Ishikawa (cell line): ENCODE measurements around the gene PRDM4.
A peak's percentile ranks its signal among the peaks of the same experiment; 100 is the strongest.

ENCODE experiments used
- CEBPB ChIP-seq: IDR thresholded peaks from 2 replicates; pipeline ENCODE4 v1.6.1; 2012
- CREB1 ChIP-seq: IDR thresholded peaks from 2 replicates; pipeline ENCODE4 v1.6.1; 2012; ENCODE audit warnings: low read depth
- EGR1 ChIP-seq: IDR thresholded peaks from 2 replicates; pipeline ENCODE4 v1.6.1; 2012
- EP300 ChIP-seq: IDR thresholded peaks from 2 replicates; pipeline ENCODE4 v1.6.1; 2012; ENCODE audit warnings: borderline replicate concordance
- FOXM1 ChIP-seq: IDR thresholded peaks from 2 replicates; pipeline ENCODE4 v1.6.1; 2012; ENCODE audit warnings: low read depth, borderline replicate concordance
- NFIC ChIP-seq: IDR thresholded peaks from 2 replicates; pipeline ENCODE4 v1.6.1; 2012
- RAD21 ChIP-seq: IDR thresholded peaks from 2 replicates; pipeline ENCODE4 v1.6.1; 2012; ENCODE audit warnings: low read depth
- TAF1 ChIP-seq: IDR thresholded peaks from 2 replicates; pipeline ENCODE4 v1.6.1; 2012; ENCODE audit warnings: low read depth, mild to moderate bottlenecking
- TCF12 ChIP-seq: IDR thresholded peaks from 2 replicates; pipeline ENCODE4 v1.6.1; 2012; ENCODE audit warnings: low read depth
- TEAD4 ChIP-seq: IDR thresholded peaks from 2 replicates; pipeline ENCODE4 v1.6.1; 2012
- YY1 ChIP-seq: IDR thresholded peaks from 2 replicates; pipeline ENCODE4 v1.6.1; 2012; ENCODE audit warnings: low read depth
- ZBTB7A ChIP-seq: IDR thresholded peaks from 2 replicates; pipeline ENCODE4 v1.6.1; 2012; ENCODE audit warnings: low read depth
- TF ChIP-seq, protein P1 (sequence below): IDR thresholded peaks from 2 replicates; pipeline ENCODE4 v1.6.1; 2012
- TF ChIP-seq, protein P2 (sequence below): IDR thresholded peaks from 2 replicates; pipeline ENCODE4 v1.6.1; 2012
- TF ChIP-seq, protein P3 (sequence below): IDR thresholded peaks from 2 replicates; pipeline ENCODE4 v1.6.1; 2012; ENCODE audit warnings: low read depth, mild to moderate bottlenecking

PRDM4 gene

DNA sequence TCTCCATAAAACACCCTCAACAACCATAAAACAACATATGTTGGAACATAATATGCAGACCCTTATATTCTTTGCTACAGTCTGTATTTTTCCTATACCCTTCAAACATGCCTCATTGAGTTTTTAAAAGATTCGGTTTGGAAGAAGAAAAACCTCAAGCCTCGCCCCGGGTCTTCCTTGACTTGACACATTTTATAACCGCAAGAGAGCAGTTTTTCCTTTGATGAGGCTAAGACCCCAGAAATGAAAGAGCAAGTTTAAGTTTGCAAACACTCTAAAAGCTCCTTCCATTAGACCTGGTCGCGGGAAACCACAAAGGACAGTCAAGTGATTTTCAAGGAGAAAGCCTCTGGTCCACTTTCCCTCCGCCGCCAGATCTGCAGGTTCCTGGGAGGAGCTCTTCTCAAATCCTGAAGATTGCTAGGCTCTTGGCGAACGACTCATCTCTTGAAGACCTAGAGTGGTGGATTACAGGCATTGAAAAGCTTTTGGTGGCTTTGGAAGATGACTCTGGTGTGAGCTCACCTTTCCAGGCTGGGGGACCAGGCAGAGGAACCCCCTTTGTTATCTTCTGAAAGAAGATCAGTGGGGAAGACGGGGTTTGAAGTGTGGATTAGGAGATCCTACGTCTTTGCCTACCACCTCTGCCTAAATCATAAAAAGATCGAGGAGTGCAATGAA, 13.6 kb upstream of the PRDM4 start, which contains the start of gene ASCL4:
Gene ASCL4 (plus strand): TSS at position 356 of the 681 bp plus-strand sequence. CDS start 515 bp downstream, outside the sequence.
- TF ChIP-seq ZBTB7A: no peak
- TF ChIP-seq RAD21: no peak
- TF ChIP-seq TCF12: no peak
- TF ChIP-seq CREB1: no peak
- no peak for TF ChIP-seq FOXM1
- no peak for TF ChIP-seq EP300
- no peak for TF ChIP-seq TAF1
- TF ChIP-seq EGR1: no peak
- TF ChIP-seq YY1: no peak
- TF ChIP-seq TEAD4: no peak
- TF ChIP-seq, protein P1, sequence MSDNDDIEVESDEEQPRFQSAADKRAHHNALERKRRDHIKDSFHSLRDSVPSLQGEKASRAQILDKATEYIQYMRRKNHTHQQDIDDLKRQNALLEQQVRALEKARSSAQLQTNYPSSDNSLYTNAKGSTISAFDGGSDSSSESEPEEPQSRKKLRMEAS: no peak
- TF ChIP-seq, protein P2, sequence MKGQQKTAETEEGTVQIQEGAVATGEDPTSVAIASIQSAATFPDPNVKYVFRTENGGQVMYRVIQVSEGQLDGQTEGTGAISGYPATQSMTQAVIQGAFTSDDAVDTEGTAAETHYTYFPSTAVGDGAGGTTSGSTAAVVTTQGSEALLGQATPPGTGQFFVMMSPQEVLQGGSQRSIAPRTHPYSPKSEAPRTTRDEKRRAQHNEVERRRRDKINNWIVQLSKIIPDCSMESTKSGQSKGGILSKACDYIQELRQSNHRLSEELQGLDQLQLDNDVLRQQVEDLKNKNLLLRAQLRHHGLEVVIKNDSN: no peak
- TF ChIP-seq, protein P3, sequence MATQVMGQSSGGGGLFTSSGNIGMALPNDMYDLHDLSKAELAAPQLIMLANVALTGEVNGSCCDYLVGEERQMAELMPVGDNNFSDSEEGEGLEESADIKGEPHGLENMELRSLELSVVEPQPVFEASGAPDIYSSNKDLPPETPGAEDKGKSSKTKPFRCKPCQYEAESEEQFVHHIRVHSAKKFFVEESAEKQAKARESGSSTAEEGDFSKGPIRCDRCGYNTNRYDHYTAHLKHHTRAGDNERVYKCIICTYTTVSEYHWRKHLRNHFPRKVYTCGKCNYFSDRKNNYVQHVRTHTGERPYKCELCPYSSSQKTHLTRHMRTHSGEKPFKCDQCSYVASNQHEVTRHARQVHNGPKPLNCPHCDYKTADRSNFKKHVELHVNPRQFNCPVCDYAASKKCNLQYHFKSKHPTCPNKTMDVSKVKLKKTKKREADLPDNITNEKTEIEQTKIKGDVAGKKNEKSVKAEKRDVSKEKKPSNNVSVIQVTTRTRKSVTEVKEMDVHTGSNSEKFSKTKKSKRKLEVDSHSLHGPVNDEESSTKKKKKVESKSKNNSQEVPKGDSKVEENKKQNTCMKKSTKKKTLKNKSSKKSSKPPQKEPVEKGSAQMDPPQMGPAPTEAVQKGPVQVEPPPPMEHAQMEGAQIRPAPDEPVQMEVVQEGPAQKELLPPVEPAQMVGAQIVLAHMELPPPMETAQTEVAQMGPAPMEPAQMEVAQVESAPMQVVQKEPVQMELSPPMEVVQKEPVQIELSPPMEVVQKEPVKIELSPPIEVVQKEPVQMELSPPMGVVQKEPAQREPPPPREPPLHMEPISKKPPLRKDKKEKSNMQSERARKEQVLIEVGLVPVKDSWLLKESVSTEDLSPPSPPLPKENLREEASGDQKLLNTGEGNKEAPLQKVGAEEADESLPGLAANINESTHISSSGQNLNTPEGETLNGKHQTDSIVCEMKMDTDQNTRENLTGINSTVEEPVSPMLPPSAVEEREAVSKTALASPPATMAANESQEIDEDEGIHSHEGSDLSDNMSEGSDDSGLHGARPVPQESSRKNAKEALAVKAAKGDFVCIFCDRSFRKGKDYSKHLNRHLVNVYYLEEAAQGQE: no peak

DNA sequence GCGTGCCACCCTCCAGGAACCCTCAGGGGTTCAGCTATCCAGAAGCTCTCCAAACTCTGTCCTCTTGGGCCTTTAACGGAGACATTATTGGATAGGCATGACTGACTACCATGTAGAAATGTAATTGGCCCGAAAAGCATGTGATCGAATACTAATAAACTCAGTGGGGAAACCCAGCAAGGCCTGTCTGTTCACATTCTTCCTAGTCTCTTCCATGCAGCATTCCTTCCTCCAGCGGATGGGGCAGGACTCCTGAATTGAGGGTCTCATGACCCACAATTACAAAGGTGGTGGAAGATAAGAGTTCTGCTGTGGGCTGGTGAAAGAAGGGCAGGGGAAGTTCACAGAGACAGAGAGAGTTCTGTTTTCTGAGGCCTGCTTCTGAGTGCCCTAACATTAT, 6.5 kb upstream of the PRDM4 start:
- TF ChIP-seq FOXM1 (no peak), TEAD4 (peak; percentile 43; the same call in 1 of the 2 replicates), YY1 (no peak)

DNA sequence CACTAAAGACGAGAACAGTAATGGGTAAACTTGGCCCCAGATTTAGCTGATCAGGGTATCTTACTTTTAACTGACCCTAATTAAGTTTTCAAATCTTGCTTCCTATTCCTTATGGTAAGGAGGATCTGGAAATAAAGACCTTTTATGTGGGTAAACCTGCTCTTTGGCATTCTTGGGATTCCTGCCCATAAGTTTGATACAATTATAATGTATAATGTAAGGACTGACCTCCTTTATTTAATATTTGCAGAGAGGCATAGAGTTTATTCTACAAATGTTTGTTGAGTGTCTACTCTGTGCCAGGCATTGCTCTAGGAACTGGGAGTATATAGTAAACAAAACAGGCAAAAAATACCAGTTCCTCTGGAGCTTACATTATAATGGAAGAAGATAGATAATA, 4.4 kb upstream of the PRDM4 start:
- TF ChIP-seq CREB1: no peak
- TF ChIP-seq EGR1: no peak
- TF ChIP-seq TCF12: no peak
- TF ChIP-seq RAD21: no peak
- TF ChIP-seq, protein P3: no peak
- no peak for TF ChIP-seq FOXM1
- no peak for TF ChIP-seq TEAD4
- TF ChIP-seq CEBPB: no peak
- TF ChIP-seq, protein P1: no peak
- no peak for TF ChIP-seq TAF1
- no peak for TF ChIP-seq NFIC
- no peak for TF ChIP-seq ZBTB7A
- TF ChIP-seq EP300: no peak

DNA sequence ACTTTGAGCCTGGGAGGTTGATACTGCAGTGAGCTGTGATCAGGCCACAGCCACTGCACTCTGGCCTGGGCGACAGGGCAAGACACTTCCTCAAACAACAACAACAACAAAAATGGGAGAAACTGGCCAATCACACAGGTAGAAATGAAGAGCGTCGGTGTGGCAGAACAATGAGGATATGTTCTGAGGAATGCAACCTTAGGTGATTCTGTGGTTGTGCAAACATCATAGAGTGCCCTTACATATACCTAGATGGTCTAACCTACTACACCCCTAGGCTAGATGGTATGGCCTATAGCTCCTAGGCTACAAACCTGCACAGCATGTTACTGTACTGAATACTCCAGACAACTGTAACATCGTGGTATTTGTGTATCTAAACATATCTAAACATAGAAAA, 3.7 kb upstream of the PRDM4 start:
- no peak for TF ChIP-seq ZBTB7A
- TF ChIP-seq, protein P1: no peak
- no peak for TF ChIP-seq NFIC
- TF ChIP-seq, protein P3: no peak
- TF ChIP-seq CREB1: no peak
- TF ChIP-seq FOXM1: no peak
- TF ChIP-seq EP300: no peak
- no peak for TF ChIP-seq TAF1
- TF ChIP-seq EGR1: no peak

DNA sequence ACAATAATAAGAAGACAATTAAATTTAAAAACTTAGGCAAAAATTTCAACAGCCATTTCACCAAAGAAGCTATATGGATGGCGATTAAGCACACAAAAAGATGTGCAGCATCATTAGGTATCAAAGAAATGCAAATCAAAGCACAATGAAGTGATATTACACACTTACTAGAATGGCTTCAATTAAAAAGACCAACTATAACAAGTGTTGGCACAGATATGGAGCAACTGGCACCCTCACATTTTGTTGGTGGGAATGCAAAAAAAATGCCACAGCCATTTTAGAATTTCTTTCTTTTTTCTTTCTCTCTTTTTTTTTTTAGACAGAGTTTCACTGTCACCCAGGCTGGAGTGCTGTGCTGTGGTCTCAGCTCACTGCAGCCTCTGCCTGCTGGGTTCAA, 1.9 kb upstream of the PRDM4 start:
- TF ChIP-seq CEBPB: no peak
